GM23338 (cell line): ENCODE measurements around the gene STAT6.

Experiments
- CREB1 ChIP-seq: fragments of 250-450 bp; sonication (Bioruptor Pico); IDR thresholded peaks from 2 replicates; pipeline ENCODE4 v1.5.0; 2020; ENCODE audit warnings: low read depth, mild to moderate bottlenecking, moderate library complexity
- CTCF ChIP-seq, 2 experiments: fragments of 200-600 bp in 1 of 2; sonication (generic) in 1 of 2; conservative IDR thresholded peaks; 2 replicates each; pipeline versions ENCODE4 v1.5.1 to v1.6.1; 2016 to 2017; ENCODE audit warnings: antibody characterized with exemption in 2 of 2, low read depth in 2 of 2, mild to moderate bottlenecking in 2 of 2, moderate library complexity in 1 of 2
- EZH2 ChIP-seq: fragments of 200-600 bp; sonication (generic); IDR thresholded peaks from one replicate; pipeline ENCODE4 v1.8.0; 2017; ENCODE audit warnings: antibody characterized with exemption, mild to moderate bottlenecking, low read depth; ENCODE audit not compliant: unreplicated experiment
- EZH2phosphoT487 ChIP-seq: fragments of 200-600 bp; sonication (generic); IDR thresholded peaks from one replicate; pipeline ENCODE4 v1.8.1; 2018; ENCODE audit warnings: antibody characterized with exemption; ENCODE audit not compliant: unreplicated experiment
- JUNB ChIP-seq: IDR thresholded peaks from one replicate; pipeline ENCODE4 v1.6.1; 2016; ENCODE audit warnings: antibody characterized with exemption; ENCODE audit not compliant: unreplicated experiment
- POLR2AphosphoS5 ChIP-seq: IDR thresholded peaks from 2 replicates; pipeline ENCODE4 v1.6.1; 2016; ENCODE audit warnings: antibody characterized with exemption, low read depth
- ZNF114 ChIP-seq: fragments of 250-450 bp; sonication (Bioruptor Pico); IDR thresholded peaks from 2 replicates; pipeline ENCODE4 v1.5.0; 2020; ENCODE audit warnings: mild to moderate bottlenecking, moderate library complexity

- TF ChIP-seq EZH2phosphoT487 (no peak), CTCF (conservative IDR thresholded peaks at IDR 0.05; ENCODE audit: low read depth in 2 of 2) (no peak), JUNB (no peak), CREB1 (no peak), POLR2AphosphoS5 (no peak), EZH2 (no peak), ZNF114 (no peak)
Observed at GRCh38 chr12:57105011-57105753, 6.0 kb downstream of the STAT6 start.
